ENCODE results near the gene RAC3. TPM values are rescaled to one million over a fixed set of nuclear protein-coding genes. Genes with fewer than 3 reads are reported as not detected.

RAC3 gene
- polyA plus RNA-seq, 2 of the 4 experiments (the other 2 are of a cell fraction) = 9.9 to 21.0 TPM

GRCh38 chr17:81991684-81992305 lies 39.7 kb upstream of the RAC3 start:
- no peak for FAIRE-seq
- WGBS (ENCODE audit: missing lambda C conversion rate) = 60% methylated on average over 27 of the region's 31 CpGs
- ChIA-PET POLR2A (no interaction called here), CTCF (interaction anchor here (0.9 to 5.6 kb wide), 9 partner anchors 11 to 46 kb away, joined by 3 to 46 read pairs (median 4); partner anchors contain the start of genes CENPX, DCXR and LRRC45)
- ATAC-seq = peak; percentile 38 to 61
- Histone ChIP-seq H3K9me3 (no peaks in the 10 kb centered on the region), H3K4me1 (peaks cover 17% of the 10 kb centered on the region), H3K27ac (peak overlapping the region in 1 of 2 experiments; percentile 61; a peak in 4 of 6 replicates), H3K4me2 (peak overlapping the region; percentile 9; the same call in 1 of the 3 replicates), H3K4me3 (no peak overlapping the region)
- TF ChIP-seq KDM5A (IDR thresholded peaks at IDR 0.05) (no peak), PHF8 (IDR thresholded peaks at IDR 0.05; ENCODE audit: borderline replicate concordance, low read depth) (no peak), MAZ (IDR thresholded peaks at IDR 0.05; ENCODE audit: borderline replicate concordance, low read depth, low read length) (no peak), CHD4 (IDR thresholded peaks at IDR 0.05; ENCODE audit: borderline replicate concordance) (no peak), TP53 (CRISPR knock-in tag; IDR thresholded peaks at IDR 0.05) (no peak), HOXB13 (CRISPR knock-in tag; IDR thresholded peaks at IDR 0.05; ENCODE audit: low read depth) (no peak), CHD2 (IDR thresholded peaks at IDR 0.05; ENCODE audit: low read length, partially characterized antibody) (no peak), ESRRA (IDR thresholded peaks at IDR 0.05; ENCODE audit: borderline replicate concordance, low read length) (no peak), POLR2A (IDR thresholded peaks at IDR 0.05; ENCODE audit: low read length) (no peak), EHMT2 (IDR thresholded peaks at IDR 0.05; ENCODE audit: low read depth) (no peak)
- peak in 1 of 2 experiments; percentile 50 for DNase-seq (ENCODE audit: low read depth in 1 of 2, low spot score in 1 of 2)

- Histone ChIP-seq H3K9me3 (no peaks in the 10 kb centered on the region), H3K4me3 (no peak overlapping the region), H3K27ac (peak overlapping the region in 1 of 2 experiments; percentile 61; a peak in 4 of 6 replicates), H3K4me1 (peaks cover 17% of the 10 kb centered on the region), H3K4me2 (peak overlapping the region; percentile 9; the same call in 1 of the 3 replicates)
- ChIA-PET CTCF (interaction anchor here (1.0 to 5.6 kb wide), 6 partner anchors 12 to 38 kb away, joined by 4 to 46 read pairs (median 6); partner anchors contain the start of genes CENPX and LRRC45), POLR2A (no interaction called here)
- no peak for ATAC-seq
- no peak for DNase-seq (ENCODE audit: low read depth in 1 of 2, low spot score in 1 of 2)
- 93% methylated on average over 31 of the region's 31 CpGs for WGBS (ENCODE audit: missing lambda C conversion rate)
- no peak for FAIRE-seq
- no peak for TF ChIP-seq HOXA7 (CRISPR knock-in tag; IDR thresholded peaks at IDR 0.05)
- TF ChIP-seq CTCF (IDR thresholded peaks at IDR 0.05) = no peak
- TF ChIP-seq CBX2 (IDR thresholded peaks at IDR 0.05; ENCODE audit: borderline replicate concordance, low read depth) = no peak
- TF ChIP-seq POLR2A (IDR thresholded peaks at IDR 0.05; ENCODE audit: low read length) = no peak
- no peak for TF ChIP-seq HEYL (CRISPR knock-in tag; IDR thresholded peaks at IDR 0.05)
- no peak for TF ChIP-seq FOSL2 (IDR thresholded peaks at IDR 0.05)
- TF ChIP-seq FOSL2 (CRISPR knock-in tag; IDR thresholded peaks at IDR 0.05) = no peak
- TF ChIP-seq MAZ (IDR thresholded peaks at IDR 0.05; ENCODE audit: borderline replicate concordance, low read depth, low read length) = no peak
- no peak for TF ChIP-seq MAFK (IDR thresholded peaks at IDR 0.05; ENCODE audit: partially characterized antibody)
- TF ChIP-seq HOXB13 (CRISPR knock-in tag; IDR thresholded peaks at IDR 0.05; ENCODE audit: low read depth) = no peak
- no peak for TF ChIP-seq RARB (CRISPR knock-in tag; IDR thresholded peaks at IDR 0.05)
- no peak for TF ChIP-seq SREBF2 (IDR thresholded peaks at IDR 0.05)
- no peak for TF ChIP-seq CHD4 (IDR thresholded peaks at IDR 0.05; ENCODE audit: borderline replicate concordance)
- no peak for TF ChIP-seq HOXB5 (CRISPR knock-in tag; IDR thresholded peaks at IDR 0.05)
- no peak for TF ChIP-seq ATOH8 (CRISPR knock-in tag; IDR thresholded peaks at IDR 0.05; ENCODE audit: low read depth)
- TF ChIP-seq HMGXB4 (CRISPR knock-in tag; IDR thresholded peaks at IDR 0.05; ENCODE audit: borderline replicate concordance) = no peak
- no peak for TF ChIP-seq FOSB (CRISPR knock-in tag; IDR thresholded peaks at IDR 0.05)
Observed at GRCh38 chr17:81992306-81993102, 39.0 kb upstream of the RAC3 start.

Data from A549 (cell line).